Right lung (tissue), 10 donors: Measurements from ENCODE around the gene COL12A1. TPM values are rescaled to one million over a fixed set of nuclear protein-coding genes. Genes with fewer than 3 reads are reported as not detected.

Source experiments
- DNase-seq, 2 donors: peaks; one replicate each; pipeline ENCODE4 v3.0.0-alpha.2; 2013
- long read RNA-seq, 8 donors: transcript quantifications; one replicate each; lab custom pipeline, GENCODE V29; 2026
- polyA plus RNA-seq, 5 donors: library from polyadenylated mRNA; unstranded; fragments of 120-200 nt; gene quantifications; one replicate each; pipeline versions ENCODE4 v1.2.1 to v1.2.3, GENCODE V29; 2013; ENCODE audit warnings: inconsistent platforms in 1 of 5, low replicate concordance in 1 of 5; ENCODE audit not compliant: insufficient read length in 5 of 5, insufficient read depth in 1 of 5

COL12A1 gene
- polyA plus RNA-seq: 10 to 100 TPM; 26.0 to 44.2 (median 29.6) TPM
- long read RNA-seq, donor 1: 0 reads
- long read RNA-seq, donor 2: 0 reads
- long read RNA-seq, donor 3: 0 reads
- long read RNA-seq, donor 4, full-length matches to known transcripts: 1 of 1 reads
- long read RNA-seq, donor 4, partial matches to known transcripts: 0 of 1 reads
- long read RNA-seq, donor 4, other reads (novel, unspliced or antisense): 0 of 1 reads
- long read RNA-seq, donor 5, full-length matches to known transcripts: 1 of 14 reads
- long read RNA-seq, donor 5, partial matches to known transcripts: 13 of 14 reads
- long read RNA-seq, donor 5, other reads (novel, unspliced or antisense): 0 of 14 reads
- long read RNA-seq, donor 6: 0 reads
- long read RNA-seq, donor 7, partial matches to known transcripts: 14 of 14 reads
- long read RNA-seq, donor 7, other reads (novel, unspliced or antisense): 0 of 14 reads
- long read RNA-seq, donor 8: 0 reads

DNA sequence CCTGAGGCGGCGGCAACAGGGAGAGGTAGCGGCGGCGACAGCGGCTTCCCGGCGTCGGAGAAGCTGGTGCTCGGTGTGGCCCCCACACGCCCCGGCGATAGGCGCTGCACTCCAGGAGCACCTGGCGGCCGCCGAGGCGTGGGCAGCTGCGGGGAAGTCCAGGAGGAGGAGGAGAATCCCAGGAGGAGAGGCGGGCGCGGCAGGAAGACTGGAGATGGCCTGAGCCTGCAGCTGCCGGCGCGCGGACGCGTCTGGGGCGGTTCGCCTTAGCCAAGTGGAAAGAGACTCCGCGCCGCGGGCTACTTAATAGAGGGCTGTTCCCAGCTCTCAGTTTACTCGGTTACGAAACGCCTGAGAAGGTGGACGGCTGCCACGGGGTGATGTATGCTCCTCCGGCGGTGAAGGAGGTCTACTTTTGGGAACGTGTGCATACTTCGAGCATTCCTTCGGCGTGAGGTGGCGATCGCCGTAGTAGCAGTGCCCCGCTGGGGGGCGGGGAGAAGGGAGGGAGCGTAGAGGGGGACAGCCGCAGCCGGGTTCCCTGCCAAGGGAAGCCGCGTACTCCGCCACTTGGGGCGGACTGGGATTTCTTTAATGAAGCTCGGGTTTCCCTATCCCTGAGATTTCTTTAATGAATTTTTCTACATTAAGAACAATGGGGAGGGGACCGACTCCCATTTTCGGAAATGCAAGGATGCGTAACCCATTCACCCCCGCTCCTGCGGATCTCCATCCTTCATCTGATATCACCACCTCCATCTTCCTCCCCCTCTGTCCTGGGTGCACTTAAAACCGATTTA is at the start of gene COL12A1:
COL12A1 (minus strand) TSS at position 278 of the 800 bp plus-strand sequence. CDS start 3,261 bp downstream, outside the sequence.
- peak; percentile 77 to 81 for DNase-seq

- DNase-seq: no peak
Measured at GRCh38 chr6:75250552-75250951, 44.7 kb upstream of the COL12A1 start.

GRCh38 chr6:75249837-75250236 is 44.0 kb upstream of the COL12A1 start:
- DNase-seq: no peak

GRCh38 chr6:75246386-75246785 is 40.5 kb upstream of the COL12A1 start:
- DNase-seq: no peak

GRCh38 chr6:75244063-75244584 is 38.3 kb upstream of the COL12A1 start:
- no peak for DNase-seq

GRCh38 chr6:75243333-75244062 is 37.6 kb upstream of the COL12A1 start, which contains the start of gene COX7A2:
TSS of gene COX7A2 (minus strand) at chr6:75243801. CDS start at chr6:75243734, 67 bp downstream.
- DNase-seq: peak; percentile 89 to 93

DNA sequence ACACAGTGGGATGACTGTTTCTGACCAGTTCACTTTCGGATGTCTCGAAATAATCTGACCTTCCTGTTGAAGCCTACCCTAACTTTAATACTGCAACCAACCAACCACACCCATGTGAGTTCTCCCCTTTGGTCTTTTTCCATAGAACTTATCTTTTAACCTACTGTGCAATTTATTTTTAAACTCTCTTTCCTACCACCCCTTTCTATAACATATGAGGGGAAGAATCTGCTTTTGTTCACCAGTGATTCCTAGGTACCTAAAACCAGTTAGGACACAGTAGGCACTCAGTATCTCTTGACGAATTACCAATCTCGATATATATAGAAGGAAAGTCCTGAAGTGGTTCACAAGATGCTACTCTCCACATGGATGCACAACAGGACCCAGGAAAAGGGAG is 30.8 kb upstream of the COL12A1 start:
- no peak for DNase-seq

DNA sequence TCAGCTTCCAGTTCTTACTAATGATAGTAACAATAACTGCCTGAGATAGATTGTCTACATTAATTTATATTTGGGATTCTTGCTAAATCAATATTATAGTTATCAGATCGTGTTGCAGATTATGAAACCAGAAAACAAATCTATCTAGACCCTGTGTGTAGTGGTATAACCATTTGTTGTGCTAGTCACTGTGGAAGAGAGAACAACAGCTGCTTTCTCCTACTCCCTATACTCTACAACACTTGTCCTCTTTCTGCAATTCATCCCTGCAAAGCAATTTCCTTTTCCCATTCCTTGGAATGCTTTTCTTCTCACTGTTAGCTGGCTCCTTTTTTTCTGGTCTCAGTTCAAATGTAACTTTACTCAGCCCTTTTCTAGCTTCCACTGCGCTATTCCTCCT is 29.4 kb upstream of the COL12A1 start:
- DNase-seq: no peak

GRCh38 chr6:75234126-75234865 is 28.4 kb upstream of the COL12A1 start:
- DNase-seq: no peak

GRCh38 chr6:75233092-75233615 is 27.3 kb upstream of the COL12A1 start:
- DNase-seq: no peak

- no peak for DNase-seq
Measured at GRCh38 chr6:75230484-75231325, 24.9 kb upstream of the COL12A1 start.

DNA sequence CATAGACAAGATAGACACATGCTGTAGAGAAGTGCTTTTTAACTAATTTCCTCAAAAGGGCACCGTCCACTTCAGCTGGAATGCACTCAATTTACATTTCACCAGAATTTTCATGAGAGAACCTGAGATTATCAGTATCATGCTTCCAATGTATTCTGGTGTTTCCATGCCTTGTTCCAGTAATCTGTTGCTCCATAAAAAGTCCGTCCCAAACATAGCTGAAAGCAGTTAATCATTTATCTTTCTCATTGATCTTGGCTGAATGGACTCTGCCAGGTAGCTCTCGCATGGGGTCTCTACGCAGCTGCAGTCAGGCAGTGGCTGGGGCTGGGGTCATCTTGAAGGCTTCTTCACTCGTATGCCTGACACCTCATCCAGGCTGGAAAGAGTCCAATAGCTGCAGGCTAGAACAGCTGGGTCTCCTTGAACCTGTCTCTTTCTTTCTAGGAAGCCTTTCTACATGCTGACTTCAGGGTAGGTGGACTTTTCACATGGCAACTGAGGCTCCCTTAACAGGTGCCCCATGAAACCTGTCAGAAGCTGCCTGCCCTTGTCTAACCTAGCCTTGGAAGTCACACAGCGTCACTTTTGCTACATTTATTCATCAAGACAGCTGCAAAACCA is 18.6 kb upstream of the COL12A1 start:
- no peak for DNase-seq

- no peak for DNase-seq
Measured at GRCh38 chr6:75223428-75223827, 17.6 kb upstream of the COL12A1 start.

GRCh38 chr6:75222261-75222660 is 16.4 kb upstream of the COL12A1 start:
- DNase-seq: no peak

DNA sequence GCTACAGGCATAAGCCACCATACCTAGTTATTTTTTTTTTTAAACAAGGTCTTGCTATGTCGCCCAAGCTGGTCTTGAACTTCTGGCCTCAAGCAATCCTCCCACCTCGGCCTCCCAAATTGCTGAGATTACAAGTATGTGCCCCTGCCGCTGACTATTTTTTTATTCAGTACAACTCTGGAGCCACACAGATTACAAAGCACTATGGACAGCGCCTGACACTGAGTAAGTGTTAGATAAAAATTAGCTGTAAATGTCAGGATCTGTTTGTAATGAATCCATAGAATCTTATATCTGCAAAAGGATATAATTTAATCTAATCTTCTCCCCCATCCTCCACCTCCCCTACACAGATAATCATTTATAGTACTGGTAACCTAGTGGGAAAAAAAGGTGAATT is 15.3 kb upstream of the COL12A1 start:
- DNase-seq: no peak

DNA sequence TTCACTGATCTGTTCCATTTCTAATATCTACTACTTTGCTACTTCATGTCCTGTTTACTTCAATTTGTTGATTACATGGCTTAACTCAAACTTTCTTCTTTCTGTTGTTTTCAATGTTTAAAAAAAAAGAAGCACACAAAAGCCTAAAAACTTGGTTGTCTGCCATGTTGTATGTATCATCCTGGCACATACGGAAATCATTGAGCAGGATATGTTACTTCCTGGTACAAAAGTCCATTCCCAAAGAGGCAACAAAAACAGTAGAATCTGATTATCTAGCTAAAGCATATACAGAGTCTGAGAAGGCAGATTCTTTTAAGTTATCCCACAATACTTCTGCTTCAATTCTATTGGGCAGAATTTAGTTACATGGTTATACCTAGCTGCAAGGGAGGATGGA is 14.5 kb upstream of the COL12A1 start:
- DNase-seq: no peak

GRCh38 chr6:75219263-75219662 is 13.4 kb upstream of the COL12A1 start:
- DNase-seq: no peak

DNA sequence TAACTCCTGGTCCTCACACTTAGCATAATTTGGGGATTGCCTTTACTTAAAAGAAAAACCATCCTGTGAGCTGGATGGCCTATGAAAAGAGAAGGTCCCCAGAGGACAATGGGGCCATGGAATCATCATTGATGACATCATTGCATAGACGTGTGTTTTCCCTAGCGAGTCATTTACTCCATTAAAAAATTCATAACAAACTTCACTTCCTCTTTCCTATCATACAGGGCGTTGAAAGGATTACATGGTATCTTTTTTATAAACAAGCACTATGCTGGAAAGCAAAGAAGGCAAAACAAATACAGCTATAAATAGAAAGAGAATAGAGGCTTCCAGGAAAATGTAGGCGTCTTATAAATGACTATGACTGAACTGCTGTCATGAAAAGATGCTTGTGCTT is 11.3 kb upstream of the COL12A1 start:
- DNase-seq: no peak

- DNase-seq: no peak
Measured at GRCh38 chr6:75215291-75215690, 9.4 kb upstream of the COL12A1 start.
